Ureter (tissue), 1 donor: ENCODE results near the gene TMEM8B. TPM values are rescaled to one million over a fixed set of nuclear protein-coding genes. Genes with fewer than 3 reads are reported as not detected.

Source experiments
- DNase-seq: peaks from one replicate; pipeline ENCODE4 v3.0.0-alpha.2; 2020; ENCODE audit warnings: low spot score
- total RNA-seq: library from RNA; stranded (reverse); gene quantifications from one replicate; pipeline ENCODE4 v1.2.4, GENCODE V29; 2023
- donor health status: DM: yes; HTN: yes; CAD: no.

Gene TMEM8B
- total RNA-seq, 1 donor from 2014 or later: 32.3 TPM

DNA sequence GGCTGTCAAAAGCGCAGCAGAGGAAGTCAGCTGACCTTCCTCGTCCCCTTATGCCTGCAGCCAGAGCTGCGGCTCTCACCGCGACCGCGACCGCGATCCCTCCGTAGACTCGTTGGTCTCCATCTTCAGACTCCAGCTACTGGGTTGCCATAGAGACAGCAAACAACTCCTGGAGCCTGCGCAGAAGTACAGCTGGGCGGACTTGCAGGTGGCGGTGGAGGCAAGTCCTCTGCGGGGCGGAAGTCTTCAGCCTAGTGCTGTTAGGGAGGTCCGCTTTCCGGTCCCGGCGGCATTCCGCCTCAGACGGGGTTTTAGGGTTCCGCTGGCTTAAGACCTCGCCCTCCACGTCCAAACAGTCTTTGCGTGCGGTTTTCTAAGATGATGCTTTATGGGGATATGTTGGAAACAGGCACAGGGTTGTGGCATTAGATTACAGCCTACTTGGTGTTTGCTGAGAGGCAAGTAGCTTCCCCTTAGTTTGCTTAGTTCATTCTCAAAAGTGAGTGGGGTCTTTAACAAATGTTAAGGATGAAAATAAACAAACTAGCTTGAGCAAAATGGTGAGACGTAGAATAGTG, 16.9 kb upstream of the TMEM8B start, which contains the start of gene SPAG8:
Gene SPAG8 (minus strand): TSS at position 238 of the 578 bp plus-strand sequence. CDS start 115 bp downstream, at position 123.
- peak; percentile 94 for DNase-seq

GRCh38 chr9:35813434-35814105, 15.5 kb upstream of the TMEM8B start:
- DNase-seq: no peak

DNA sequence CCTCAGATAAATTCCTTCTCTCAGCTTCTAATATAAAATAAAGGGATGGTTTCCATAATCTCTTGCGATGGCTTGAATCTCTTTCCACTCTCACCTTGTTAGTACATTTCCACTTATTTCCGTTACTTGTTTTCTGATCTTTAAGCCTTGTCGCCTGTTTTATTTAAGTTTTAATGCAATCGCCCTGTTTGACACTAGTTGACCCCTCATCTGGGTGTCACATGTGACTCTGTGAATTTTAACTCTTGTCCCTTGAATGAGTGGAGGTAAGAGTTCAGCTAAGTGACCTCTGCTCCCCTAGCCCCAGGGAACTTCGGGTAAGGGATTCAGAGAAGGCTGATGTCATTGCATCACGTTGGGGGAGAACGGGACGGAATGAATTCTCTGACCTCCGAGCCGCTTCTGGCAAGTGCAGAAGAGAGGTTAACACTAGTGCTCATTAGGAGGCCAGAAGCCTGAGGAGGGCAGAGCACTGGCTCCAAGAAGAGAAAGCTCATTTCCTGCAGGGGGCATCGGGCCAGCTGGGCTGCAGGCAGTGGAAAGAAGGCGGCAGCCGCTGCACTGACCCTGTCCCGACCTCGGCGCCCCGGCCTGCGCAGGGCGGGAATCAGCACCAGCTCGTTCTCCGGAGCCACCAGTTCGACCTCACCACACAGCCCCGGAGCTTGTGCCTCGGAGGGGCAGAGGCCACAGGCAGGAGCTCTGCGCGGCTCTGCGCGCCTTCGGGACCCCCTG, 14.8 kb upstream of the TMEM8B start:
- peak; percentile 69 for DNase-seq

DNA sequence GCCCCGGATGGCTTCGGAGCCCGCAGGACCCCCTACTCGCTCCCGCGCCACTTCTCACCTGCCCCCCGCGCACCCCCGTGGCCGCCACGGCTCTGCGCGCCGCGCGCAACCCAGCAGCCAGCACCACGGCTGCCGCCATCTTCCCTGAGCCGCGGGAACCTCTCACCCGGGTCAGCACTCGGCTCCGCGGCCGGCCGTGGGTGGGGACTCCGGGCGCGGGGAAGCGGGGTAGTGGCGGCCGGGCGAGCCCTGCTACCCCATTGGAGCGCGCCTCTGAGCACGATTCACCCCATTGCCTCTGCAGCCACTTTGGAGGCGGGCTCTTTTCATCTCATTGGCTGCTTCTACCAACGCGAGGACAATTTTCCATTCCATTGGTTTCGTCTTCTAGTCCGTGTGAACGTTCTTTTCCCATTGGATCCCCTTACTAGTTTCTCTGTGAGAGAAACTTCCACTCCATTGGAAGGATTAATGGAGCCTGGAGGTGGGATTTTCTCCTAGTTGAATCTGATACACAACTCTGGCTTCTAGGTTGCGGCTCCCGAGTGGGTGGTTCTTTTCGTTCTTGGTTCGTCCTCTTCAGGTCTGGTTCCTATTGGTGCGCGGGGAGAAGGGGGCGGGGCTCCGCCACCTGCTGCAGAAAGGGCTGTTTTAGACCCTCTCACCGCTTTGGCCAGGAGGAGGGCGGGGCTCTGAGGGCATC, 14.0 kb upstream of the TMEM8B start, which contains the start of gene HINT2:
Gene HINT2 (minus strand): TSS at position 202 of the 703 bp plus-strand sequence. CDS start 63 bp downstream, at position 139.
- DNase-seq: peak; percentile 97

DNA sequence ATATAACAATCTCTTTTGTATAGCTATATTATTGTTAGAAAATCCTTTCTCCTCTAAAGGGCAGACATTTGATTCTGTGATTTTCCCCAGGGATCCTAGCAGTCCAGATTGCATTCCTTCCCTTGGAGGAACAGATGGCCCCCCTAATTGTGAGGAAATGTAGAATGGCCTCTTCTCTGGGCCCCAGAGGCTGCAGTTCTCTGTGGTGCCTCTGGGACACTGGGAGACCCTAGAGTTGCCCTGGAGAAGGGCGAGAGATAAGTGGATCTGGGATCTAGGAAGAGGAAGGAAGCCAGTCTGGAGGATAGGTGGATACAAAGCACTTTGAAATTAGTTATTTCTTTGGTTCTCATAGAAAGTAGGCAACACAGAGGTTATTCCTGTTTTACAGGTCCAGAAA, 12.3 kb upstream of the TMEM8B start:
- no peak for DNase-seq

- DNase-seq: peak; percentile 38
Observed at GRCh38 chr9:35818341-35818740, 10.7 kb upstream of the TMEM8B start.

DNA sequence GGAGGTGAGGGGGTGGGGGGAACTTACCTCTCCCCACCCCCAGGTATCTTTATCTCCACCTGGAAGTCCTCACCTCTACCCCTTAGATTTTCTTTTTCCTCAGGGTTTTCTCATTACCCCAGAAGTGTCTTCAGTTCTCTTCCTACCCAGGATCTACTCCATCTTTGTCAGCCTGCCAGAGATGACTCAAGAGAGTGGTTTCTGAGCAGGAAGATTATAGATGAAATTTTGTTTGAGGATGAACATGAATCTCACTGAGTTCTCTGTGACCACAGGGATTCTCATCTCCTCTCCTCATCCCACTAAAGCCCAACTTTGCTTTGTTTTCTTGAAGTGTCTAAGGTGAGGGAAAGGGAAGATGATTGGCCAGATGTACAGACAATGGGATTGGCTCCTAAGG, 9.0 kb upstream of the TMEM8B start:
- DNase-seq: no peak

GRCh38 chr9:35822926-35823325, 6.1 kb upstream of the TMEM8B start:
- DNase-seq: no peak

- DNase-seq: no peak
Observed at GRCh38 chr9:35826071-35826701, 2.8 kb upstream of the TMEM8B start.

DNA sequence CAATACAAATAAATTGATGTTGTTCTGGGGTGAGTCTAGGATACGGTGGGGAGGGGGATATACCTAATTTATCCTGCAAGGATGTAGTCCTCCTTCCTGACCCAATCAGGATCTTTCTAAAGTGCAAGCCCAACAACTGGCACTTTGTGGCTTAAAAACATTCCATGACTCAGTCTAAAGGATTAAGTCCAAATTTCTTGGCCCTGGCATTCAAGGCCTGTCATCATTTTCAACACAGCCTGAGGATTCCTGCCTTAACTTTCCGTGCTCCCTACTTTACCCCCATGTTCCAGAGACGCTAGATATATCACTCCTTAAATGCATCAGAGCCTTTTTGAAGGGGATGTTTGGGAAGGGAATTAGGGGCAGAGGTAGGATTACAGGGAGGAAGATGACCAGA, 1.5 kb upstream of the TMEM8B start:
- DNase-seq: no peak

DNA sequence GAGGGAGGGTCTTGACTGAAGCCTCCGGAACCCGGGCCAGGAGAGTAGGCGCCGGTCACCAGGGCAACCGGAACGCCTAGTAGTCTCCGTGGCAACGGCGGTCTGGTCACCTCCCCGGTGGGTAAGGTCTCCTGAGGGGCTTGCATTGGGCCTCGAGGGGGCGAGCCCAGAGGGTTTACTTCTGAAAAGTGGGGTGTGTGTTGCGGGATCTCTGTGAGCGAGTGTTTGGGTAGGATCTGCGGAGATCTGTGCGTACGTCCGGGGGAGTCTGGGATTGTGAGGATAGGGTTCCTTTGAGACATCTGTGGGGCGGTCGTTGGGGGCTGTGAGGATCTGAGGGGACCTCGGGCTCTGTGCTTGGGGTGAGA, 328 bp upstream of the TMEM8B start, which contains the start of gene FAM221B:
Gene FAM221B (minus strand): TSS at position 17 of the 368 bp plus-strand sequence. CDS start 2,571 bp downstream, outside the sequence.
- DNase-seq: no peak

DNA sequence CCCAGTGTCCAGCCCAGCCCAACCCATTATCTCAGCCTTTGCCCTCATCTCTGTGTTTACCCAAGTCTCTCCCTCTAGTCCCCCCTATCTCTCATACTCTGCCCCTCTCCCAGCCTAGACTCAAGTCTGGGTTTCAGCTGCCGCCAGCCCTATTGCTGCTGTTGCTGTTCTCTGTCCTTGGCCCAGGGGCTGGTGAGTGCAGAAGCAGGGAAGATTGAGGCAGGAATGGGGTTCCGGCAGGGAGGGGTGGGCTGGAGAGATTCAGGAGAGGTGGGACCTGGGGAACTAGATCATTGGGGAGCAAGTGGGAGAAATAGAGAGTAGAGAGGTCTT, 702 bp downstream of the TMEM8B start:
- DNase-seq: no peak

GRCh38 chr9:35831040-35831439, 2.0 kb downstream of the TMEM8B start:
- no peak for DNase-seq

GRCh38 chr9:35832814-35833213, 3.8 kb downstream of the TMEM8B start:
- DNase-seq: peak; percentile 65

DNA sequence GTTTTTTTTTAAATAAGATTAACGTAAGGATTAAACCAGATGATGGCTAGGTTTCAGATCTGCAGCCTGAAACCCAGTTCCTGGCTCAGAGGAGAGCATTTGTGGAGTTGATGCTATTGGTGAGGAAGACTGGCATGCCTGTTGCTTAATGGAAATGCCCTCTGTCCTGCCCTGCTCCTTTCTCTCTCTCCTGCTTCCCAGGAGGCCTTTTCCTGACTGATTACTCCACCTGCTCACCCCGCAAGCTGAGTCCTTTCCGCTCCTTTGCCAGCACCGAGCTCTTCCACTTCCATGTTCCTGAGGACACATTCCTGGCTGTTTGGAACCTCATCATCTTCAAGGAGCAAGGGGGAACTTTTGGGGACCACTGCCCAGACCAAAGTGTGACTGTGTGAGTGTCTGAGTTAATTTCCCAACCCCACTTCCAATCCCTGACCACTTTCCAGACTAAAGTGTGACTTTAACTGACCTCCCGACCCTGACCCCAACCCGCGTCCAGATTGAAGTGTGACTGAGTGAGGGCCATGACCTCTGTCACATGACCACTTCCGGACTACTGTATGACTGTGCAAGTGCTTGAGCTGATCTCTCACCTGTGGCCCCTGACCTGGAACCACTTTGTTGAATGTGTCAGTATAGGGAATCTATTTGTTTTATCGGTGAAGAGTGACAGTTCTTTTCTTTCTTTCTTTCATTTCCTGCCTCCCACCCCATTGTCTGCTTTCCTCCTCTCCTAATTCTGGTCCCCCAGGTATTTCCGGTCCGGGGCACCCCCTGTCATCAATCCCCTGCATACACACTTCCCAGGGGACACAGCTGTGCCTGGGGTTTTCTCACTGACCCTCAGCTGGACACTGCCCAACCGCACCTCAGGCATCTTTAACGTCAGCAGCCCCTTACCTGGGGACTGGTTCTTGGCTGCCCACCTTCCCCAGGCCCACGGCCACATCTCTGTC, 5.5 kb downstream of the TMEM8B start:
- no peak for DNase-seq

GRCh38 chr9:35835216-35835632, 6.2 kb downstream of the TMEM8B start:
- no peak for DNase-seq

DNA sequence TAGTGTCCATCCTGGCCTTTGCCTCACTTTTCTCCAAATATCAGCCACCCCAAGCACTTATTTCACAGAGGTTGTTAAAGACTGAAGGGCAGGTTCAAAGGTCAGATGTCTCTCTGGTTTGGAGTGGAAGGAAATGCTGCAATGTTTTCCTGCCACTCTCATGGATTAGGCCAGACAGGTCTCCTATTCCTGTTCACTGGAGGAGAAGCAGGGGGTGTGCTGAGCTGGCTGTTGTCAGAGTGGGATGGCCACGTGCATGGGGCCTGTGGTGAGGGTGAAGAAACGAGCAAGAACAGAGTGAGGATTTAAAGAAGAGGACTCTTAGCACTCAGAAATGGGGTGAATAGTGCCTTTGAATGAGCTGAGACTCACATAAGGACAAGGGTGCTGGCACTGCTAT, 6.7 kb downstream of the TMEM8B start:
- no peak for DNase-seq

DNA sequence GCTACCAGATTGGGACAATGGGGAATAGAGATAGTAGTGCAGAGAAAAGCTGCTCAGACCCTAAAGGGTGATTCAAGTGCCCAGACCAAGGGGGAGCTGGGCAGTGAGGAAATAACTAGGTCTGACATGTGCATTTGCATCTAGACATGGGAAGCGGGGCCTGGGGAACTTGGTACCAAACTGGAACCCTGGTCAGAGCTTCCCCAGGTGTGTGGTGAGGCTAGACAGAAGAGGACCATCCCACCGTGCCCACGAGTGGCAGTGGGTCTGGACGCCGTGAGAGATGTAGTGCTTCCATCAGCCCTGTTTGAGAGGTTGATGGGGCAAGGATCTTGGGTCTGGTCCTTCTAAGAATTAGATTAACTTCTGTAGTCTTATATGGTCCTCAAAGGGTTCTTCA, 7.6 kb downstream of the TMEM8B start:
- no peak for DNase-seq

DNA sequence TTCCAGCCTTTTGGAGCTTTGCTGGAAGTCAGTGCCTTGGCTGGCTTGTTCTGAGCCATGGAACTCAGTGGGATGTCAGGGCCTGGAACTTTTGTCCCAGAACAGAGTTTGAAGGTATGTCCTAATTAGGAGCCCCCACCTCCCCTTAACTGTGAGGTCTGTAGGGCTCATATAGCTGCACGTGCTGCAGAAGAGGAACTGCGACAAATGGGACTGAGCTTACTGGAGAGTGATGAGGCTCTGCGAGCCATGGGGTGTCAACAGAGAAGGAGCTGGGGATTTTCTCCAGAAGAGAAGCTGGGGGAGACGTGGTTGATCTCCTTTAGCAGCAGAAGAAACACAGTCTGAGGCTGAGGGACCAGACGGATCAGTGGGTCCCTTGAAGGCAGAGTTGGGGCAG, 10.9 kb downstream of the TMEM8B start:
- no peak for DNase-seq

- DNase-seq: no peak
Observed at GRCh38 chr9:35840881-35841644, 12.0 kb downstream of the TMEM8B start.
